ENCODE data around the gene ENAH. TPM values are rescaled to one million over a fixed set of nuclear protein-coding genes. Genes with fewer than 3 reads are reported as not detected.

ENAH gene
- 30.5 TPM for total RNA-seq

DNA sequence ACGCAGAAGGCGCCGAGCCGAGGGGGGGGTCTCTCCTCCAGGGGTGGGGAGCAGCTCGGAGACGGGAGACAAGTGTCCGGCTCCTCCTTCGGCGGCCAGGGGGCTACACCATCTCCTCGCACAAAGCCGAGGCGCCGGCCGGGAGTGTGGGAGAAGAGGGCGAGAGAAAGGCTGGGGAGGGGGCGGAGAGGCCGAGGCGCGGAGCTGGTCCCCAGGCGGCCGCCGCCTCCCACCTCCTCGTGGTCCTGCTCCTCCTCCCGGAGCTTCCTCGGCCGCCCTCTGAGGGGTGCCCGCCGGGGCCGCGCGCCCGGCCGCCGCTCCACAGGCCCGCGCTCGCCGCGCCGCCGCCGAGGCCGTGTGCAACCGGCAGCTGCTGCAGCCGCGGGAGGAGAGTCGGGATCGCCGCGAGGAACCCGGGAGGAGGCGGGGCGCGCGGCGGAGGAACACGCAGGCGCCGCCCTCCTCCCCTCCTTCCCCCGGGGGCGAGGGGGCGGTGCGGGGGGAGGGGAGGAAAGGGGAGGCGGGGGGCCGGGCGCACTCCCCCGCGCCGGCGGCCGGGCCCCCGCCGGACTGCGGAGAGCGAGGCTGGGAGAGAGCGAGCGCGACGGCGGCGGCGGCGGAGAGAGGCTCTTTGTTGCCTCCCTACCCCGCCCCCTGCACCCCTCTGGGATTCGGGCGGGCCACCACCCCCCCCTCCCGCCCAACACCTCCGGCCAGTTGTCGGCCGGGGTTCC, at the start of gene ENAH:
ENAH (minus strand) TSS at position 395 of the 734 bp plus-strand sequence. CDS start 433 bp downstream, outside the sequence.

Other genes with a start within 250 kb of the ENAH start
- 95.9 TPM for gene LBR, start 225.1 kb downstream of the ENAH start, total RNA-seq
- gene SRP9, start 124.7 kb upstream of the ENAH start, total RNA-seq, result 221 TPM
- 35.4 TPM for gene EPHX1, start 157.0 kb upstream of the ENAH start, total RNA-seq
- 70.2 TPM for gene TMEM63A, start 229.3 kb upstream of the ENAH start, total RNA-seq
- 3.9 TPM for gene LEFTY1, start 236.0 kb upstream of the ENAH start, total RNA-seq

All from metanephros (tissue), 1 donor.